Uterus (tissue), 2 donors: Measurements from ENCODE around the gene LSAMP.

Source experiments
- CTCF ChIP-seq, 4 experiments: fragments of 200-600 bp in 2 of 4; fragments of 450-650 bp in 2 of 4; sonication (generic) in 2 of 4; IDR thresholded peaks; one replicate each; pipeline ENCODE4 v1.5.1; 2016 to 2019; ENCODE audit warnings: antibody characterized with exemption in 4 of 4, mild to moderate bottlenecking in 2 of 4, moderate library complexity in 1 of 4
- POLR2A ChIP-seq, 2 donors: fragments of 450-650 bp; IDR thresholded peaks; one replicate each; pipeline ENCODE4 v1.6.1; 2016; ENCODE audit warnings: antibody characterized with exemption in 2 of 2, mild to moderate bottlenecking in 1 of 2, moderate library complexity in 1 of 2

GRCh38 chr3:115788921-115789470 lies 656.3 kb downstream of the LSAMP start:
- TF ChIP-seq CTCF (IDR thresholded peaks at IDR 0.05) (no peak), POLR2A (IDR thresholded peaks at IDR 0.05) (no peak)
